Measurements from ENCODE around the gene CD300C.

DNA sequence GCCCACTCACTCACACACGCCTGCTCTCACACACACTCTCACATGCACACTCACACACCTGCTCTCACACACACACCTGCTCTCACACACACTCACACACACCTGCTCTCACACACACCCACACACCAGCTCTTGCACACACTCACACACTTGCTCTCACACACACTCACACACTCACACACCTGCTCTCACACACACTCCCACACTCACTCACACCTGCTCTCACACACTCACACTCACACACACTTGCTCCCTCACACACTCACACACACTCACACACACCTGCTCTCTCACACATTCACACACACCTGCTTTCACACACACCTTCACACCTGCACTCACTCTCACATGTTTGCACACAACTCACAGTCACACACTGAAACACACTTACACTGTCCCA is 17.4 kb upstream of the CD300C start:
- TF ChIP-seq, protein P1, sequence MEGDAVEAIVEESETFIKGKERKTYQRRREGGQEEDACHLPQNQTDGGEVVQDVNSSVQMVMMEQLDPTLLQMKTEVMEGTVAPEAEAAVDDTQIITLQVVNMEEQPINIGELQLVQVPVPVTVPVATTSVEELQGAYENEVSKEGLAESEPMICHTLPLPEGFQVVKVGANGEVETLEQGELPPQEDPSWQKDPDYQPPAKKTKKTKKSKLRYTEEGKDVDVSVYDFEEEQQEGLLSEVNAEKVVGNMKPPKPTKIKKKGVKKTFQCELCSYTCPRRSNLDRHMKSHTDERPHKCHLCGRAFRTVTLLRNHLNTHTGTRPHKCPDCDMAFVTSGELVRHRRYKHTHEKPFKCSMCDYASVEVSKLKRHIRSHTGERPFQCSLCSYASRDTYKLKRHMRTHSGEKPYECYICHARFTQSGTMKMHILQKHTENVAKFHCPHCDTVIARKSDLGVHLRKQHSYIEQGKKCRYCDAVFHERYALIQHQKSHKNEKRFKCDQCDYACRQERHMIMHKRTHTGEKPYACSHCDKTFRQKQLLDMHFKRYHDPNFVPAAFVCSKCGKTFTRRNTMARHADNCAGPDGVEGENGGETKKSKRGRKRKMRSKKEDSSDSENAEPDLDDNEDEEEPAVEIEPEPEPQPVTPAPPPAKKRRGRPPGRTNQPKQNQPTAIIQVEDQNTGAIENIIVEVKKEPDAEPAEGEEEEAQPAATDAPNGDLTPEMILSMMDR (conservative IDR thresholded peaks at IDR 0.05 in 1 of 2, IDR thresholded peaks at IDR 0.05 in 1 of 2; ENCODE audit: low read depth in 1 of 2, low read length in 2 of 2): no peak
- TF ChIP-seq EZH2 (IDR thresholded peaks at IDR 0.05; ENCODE audit: low read length, missing control alignments): no peak
